Lower leg skin (tissue), 4 donors: ENCODE results near the gene PRKAR1B. TPM values are rescaled to one million over a fixed set of nuclear protein-coding genes. Genes with fewer than 3 reads are reported as not detected.
"Not testable (repeated sequence)": the region's sequence is repeated elsewhere in the genome, so short reads cannot be mapped to it uniquely, and the experiment has no call there.

Experiments used
- DNase-seq, 2 donors: peaks; one replicate each; pipeline ENCODE4 v3.0.0-alpha.2; 2019; ENCODE audit warnings: low spot score in 2 of 2
- H3K4me3 ChIP-seq: fragments of 200-600 bp; sonication (generic); 2 replicates; pipeline ENCODE4 v1.5.1; 2017; ENCODE audit warnings: mild to moderate bottlenecking, low read depth; ENCODE audit not compliant: poor library complexity, severe bottlenecking
- POLR2A ChIP-seq, 2 donors: fragments of 450-650 bp; IDR thresholded peaks; one replicate each; pipeline ENCODE4 v1.6.1; 2016 to 2017; ENCODE audit warnings: antibody characterized with exemption in 2 of 2, mild to moderate bottlenecking in 1 of 2, moderate library complexity in 1 of 2
- WGBS, 2 donors: methylation state at CpG; one replicate each; pipeline ENCODE4 v1.1.5; 2018; 5-methylcytosine and 5-hydroxymethylcytosine counted together
- intact Hi-C: fragments of 100-400 bp; cut with DNase I; formaldehyde crosslinking; loops from one replicate; pipeline ENCODE4 v1.15.0; 2023; ENCODE audit warnings: low total_unique reads
- total RNA-seq, 4 donors: library from RNA; depleted of rRNA; stranded (reverse); fragments of >200 nt; gene quantifications; one replicate each; pipeline ENCODE4 v1.1.0, GENCODE V29; 2016
- TF ChIP-seq, protein P1 (sequence below), 3 donors: fragments of 450-650 bp; IDR thresholded peaks; one replicate each; pipeline ENCODE4 v1.5.1; 2016; ENCODE audit warnings: antibody characterized with exemption in 3 of 3, mild to moderate bottlenecking in 3 of 3, moderate library complexity in 2 of 3

Gene PRKAR1B
- total RNA-seq, 4 donors from 2014 or later = 7.8 to 16.9 (median 15.0) TPM

DNA sequence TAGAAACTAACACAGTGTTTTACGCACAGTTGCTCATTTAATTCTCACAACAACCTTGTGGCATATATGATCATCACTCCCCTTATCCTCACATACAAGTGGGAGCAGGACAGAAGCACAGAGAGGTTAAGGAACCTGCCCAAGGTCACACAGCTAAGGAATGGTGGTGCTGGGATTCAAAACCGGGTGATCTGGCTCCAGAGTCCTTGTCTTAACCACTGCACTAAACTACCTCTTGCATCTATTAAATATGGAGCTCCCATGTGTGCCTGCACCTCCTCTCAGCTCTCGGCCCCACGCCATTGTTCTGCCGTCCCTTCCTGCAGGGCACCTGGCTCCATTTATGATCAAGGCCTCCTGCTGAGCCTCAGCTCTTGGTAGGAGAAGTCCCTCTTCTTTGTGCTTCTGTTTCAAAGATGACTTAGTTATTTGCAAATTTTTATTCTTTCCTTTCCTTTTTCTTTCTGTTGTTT lies 107.7 kb downstream of the PRKAR1B start:
- no peak for TF ChIP-seq POLR2A (IDR thresholded peaks at IDR 0.05)
- TF ChIP-seq, protein P1, sequence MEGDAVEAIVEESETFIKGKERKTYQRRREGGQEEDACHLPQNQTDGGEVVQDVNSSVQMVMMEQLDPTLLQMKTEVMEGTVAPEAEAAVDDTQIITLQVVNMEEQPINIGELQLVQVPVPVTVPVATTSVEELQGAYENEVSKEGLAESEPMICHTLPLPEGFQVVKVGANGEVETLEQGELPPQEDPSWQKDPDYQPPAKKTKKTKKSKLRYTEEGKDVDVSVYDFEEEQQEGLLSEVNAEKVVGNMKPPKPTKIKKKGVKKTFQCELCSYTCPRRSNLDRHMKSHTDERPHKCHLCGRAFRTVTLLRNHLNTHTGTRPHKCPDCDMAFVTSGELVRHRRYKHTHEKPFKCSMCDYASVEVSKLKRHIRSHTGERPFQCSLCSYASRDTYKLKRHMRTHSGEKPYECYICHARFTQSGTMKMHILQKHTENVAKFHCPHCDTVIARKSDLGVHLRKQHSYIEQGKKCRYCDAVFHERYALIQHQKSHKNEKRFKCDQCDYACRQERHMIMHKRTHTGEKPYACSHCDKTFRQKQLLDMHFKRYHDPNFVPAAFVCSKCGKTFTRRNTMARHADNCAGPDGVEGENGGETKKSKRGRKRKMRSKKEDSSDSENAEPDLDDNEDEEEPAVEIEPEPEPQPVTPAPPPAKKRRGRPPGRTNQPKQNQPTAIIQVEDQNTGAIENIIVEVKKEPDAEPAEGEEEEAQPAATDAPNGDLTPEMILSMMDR (IDR thresholded peaks at IDR 0.05) = no peak
- intact Hi-C loops = no loop called here
- DNase-seq = no peak
- 94 to 96% methylated on average over 5 of the region's 5 CpGs for WGBS, 2 donors
- H3K4me3 ChIP-seq = no peak overlapping the region

DNA sequence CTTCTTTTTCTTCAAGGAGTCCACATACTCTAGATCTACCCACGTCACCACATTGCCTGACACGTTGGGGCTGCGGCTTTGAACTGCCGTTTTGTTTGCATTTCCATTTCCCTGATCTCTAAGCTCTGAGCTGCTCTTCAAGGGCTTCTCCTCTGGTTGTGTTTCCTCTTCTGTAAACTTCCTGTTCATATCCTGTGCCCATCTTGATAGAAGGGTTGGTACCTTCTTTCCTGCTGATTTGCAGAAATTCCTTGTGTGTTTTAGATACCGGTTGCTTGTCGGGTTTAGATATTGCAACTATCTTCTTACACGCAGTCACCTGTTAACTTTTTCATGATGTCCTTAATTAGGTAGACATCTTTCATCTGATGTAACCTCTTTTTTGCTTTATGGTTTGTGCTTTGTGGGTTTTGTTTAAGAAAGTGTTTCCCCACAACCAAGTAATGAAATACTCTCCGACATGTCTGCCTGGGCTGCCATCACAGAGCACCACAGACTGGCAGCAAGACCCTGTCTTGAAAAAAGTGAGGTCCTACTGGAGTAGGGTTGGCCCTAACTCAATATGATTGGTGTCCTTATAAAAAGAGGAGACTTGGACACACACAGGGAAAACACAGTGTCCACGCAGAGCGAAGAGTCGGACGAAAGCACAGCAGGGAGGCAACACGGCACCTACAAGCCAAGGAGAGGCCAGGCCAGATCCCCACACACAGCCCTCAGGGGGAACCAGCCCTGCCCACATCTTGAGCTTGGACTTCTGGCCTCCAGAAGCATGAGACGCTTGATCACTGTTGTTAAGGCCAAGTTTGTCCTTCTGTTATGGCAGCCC lies 108.3 kb downstream of the PRKAR1B start:
- no peak for TF ChIP-seq POLR2A (IDR thresholded peaks at IDR 0.05)
- TF ChIP-seq, protein P1 (IDR thresholded peaks at IDR 0.05) = no peak
- intact Hi-C loops = no loop called here
- WGBS, 2 donors = 81 to 85% methylated on average over 14 of the region's 14 CpGs
- DNase-seq = no peak
- H3K4me3 ChIP-seq = no peak overlapping the region

DNA sequence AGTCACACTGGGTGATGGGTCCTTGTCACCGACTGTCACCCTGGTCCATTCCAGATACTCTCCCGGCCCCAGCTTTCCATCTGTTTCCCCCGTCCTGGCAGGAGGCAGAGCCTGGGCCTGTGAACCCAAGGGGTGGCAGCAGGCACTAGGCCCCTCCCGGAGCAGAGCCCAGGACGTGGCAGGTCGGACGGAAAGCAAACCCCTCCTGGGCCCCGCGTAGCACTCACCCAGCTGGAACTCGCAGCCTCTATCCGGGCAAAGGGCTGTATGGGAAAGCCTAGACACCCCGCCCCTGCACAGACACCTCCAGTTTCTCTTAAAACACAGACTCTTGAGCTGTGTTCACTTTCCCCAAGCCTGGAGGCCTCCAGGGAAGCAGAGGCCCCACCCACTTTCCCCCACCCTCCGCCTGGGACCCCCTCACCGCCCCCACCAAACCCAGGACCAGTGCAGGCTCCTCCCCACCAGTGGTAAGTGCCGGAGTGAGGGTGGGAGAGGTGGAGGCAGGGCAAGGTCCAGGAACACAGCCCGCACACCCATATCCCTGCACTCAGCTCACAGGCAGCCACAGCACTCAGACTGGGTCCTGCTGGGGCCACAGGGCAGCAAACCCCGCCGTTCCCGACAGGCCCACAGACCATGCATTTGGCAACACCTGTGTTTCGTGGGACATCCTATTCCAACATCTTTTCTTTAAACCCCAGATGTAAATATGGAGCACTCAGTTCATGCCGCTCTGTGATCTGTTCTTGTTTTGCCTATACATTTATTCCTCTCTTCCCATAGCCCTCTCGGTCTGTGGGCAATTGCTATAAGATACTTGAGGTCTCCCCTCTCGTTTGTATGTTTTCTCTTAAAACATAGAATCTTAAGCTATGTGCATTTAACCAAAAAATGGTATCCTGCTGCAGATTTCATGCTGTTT lies 109.2 kb downstream of the PRKAR1B start:
- no peak for TF ChIP-seq POLR2A (IDR thresholded peaks at IDR 0.05)
- TF ChIP-seq, protein P1 (IDR thresholded peaks at IDR 0.05) = no peak
- intact Hi-C loops = no loop called here
- no peak overlapping the region for H3K4me3 ChIP-seq
- DNase-seq = no peak
- WGBS, 2 donors = 87 to 89% methylated on average over 22 of the region's 23 CpGs

DNA sequence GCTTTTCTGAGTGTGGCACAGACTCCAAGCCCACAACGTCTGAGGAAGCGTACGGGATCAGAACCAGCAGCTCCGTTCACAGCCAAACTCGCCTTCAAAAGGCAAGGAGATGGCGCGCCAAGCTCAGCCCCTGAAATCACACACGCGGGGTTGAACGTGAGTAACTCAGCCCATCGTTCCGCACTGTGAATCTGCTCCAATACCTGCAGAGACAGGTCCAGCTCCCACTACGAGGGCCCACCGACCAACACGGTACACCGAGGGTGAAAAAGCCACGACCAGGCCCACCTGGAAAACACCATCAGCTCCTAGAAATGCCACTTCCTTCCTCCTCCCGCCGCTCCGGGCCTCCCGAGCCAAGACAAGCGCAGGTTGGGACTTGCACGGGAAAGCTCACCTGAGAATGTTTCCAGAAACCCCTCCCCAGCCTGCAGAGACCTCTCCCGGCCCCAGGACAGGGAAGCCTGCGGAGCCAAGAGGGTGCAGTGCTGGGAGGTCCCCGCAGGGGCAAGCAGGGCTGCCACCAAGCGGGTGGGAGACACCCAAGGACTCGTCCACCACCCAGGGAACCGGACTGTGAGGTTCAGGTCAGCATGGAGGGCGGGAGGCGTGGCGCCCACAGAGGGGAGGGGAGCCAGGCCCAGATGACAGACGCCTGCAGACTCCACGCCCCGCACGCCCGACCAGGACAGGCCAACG lies 113.5 kb downstream of the PRKAR1B start:
- H3K4me3 ChIP-seq = no peak overlapping the region
- no peak for TF ChIP-seq POLR2A (IDR thresholded peaks at IDR 0.05)
- TF ChIP-seq, protein P1 (IDR thresholded peaks at IDR 0.05) = no peak
- intact Hi-C loops = no loop called here
- no peak for DNase-seq
- 55 to 62% methylated on average over 37 to 38 of the region's 38 CpGs for WGBS, 2 donors

DNA sequence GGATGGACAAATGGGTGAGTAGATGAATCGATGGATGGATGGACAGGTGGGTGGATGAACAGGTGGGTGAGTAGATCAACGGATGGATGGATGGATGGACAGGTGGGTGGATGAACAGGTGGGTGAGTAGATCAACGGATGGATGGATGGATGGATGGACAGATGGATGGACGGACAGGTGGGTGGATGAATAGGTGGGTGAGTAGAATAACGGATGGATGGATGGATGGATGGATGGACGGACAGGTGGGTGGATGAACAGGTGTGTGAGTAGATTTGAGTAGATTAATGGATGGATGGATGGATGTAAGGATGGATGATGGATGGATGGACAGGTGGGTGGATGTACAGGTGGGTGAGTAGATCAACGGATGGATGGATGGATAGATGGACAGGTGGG lies 115.2 kb downstream of the PRKAR1B start:
- DNase-seq, intact Hi-C loops, H3K4me3 ChIP-seq: not testable (repeated sequence)
- 81 to 93% methylated on average over 7 of the region's 7 CpGs for WGBS, 2 donors
